SU-DHL-6 (cell line): ENCODE data around the gene NDUFS2.

Source experiments
- EZH2phosphoT487 ChIP-seq: fragments of 200-600 bp; sonication (generic), shearing (Covaris generic); conservative IDR thresholded peaks from 2 replicates; pipeline ENCODE4 v1.6.1; 2018; ENCODE audit warnings: mild to moderate bottlenecking, antibody characterized with exemption, low read length, moderate library complexity, mixed read lengths
- TF ChIP-seq, protein P1 (sequence below): fragments of 200-600 bp; sonication (generic); IDR thresholded peaks from one replicate; pipeline ENCODE4 v1.5.1; 2017; ENCODE audit warnings: antibody characterized with exemption, mild to moderate bottlenecking, low read length, moderate library complexity; ENCODE audit not compliant: insufficient read depth, poor library complexity, severe bottlenecking

DNA sequence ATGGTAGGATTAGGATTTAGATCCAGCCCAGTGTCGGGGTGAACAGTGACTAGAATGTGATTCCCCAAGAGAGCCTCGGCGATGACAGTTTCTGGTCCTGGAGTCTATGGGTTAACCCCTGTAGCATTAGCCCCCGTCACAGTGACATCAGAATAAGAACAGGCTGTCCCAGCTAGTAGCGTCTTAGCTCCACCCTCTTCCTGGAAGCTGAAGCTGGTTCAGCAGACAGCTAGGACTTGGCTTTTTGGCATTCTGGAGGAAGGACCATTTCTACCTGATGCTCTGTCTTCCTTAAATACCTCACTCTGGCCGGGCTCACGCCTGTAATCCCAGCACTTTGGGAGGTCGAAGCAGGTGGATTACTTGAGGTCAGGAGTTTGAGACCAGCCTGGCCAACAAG is 5.0 kb downstream of the NDUFS2 start:
- TF ChIP-seq, protein P1, sequence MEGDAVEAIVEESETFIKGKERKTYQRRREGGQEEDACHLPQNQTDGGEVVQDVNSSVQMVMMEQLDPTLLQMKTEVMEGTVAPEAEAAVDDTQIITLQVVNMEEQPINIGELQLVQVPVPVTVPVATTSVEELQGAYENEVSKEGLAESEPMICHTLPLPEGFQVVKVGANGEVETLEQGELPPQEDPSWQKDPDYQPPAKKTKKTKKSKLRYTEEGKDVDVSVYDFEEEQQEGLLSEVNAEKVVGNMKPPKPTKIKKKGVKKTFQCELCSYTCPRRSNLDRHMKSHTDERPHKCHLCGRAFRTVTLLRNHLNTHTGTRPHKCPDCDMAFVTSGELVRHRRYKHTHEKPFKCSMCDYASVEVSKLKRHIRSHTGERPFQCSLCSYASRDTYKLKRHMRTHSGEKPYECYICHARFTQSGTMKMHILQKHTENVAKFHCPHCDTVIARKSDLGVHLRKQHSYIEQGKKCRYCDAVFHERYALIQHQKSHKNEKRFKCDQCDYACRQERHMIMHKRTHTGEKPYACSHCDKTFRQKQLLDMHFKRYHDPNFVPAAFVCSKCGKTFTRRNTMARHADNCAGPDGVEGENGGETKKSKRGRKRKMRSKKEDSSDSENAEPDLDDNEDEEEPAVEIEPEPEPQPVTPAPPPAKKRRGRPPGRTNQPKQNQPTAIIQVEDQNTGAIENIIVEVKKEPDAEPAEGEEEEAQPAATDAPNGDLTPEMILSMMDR = no peak
- no peak for TF ChIP-seq EZH2phosphoT487
